Spleen (tissue), 11 donors: ENCODE data around the gene RERE. TPM values are rescaled to one million over a fixed set of nuclear protein-coding genes. Genes with fewer than 3 reads are reported as not detected.

Source experiments
- DNase-seq: peaks from one replicate; pipeline ENCODE4 v3.0.0-alpha.2; 2020
- H3K27ac ChIP-seq, 8 donors: fragments of 200-600 bp; sonication (generic) in 7 of 8; 1 replicate in 4 of 8; 2 replicates in 4 of 8; pipeline versions ENCODE4 v1.5.0 to v1.8.0; 2016 to 2021; ENCODE audit warnings: inconsistent platforms in 4 of 8, mild to moderate bottlenecking in 4 of 8, moderate library complexity in 1 of 8
- H3K27me3 ChIP-seq, 7 donors: fragments of 200-600 bp; sonication (generic) in 6 of 7; replicated peaks in 1 of 7; 1 replicate in 4 of 7; 2 replicates in 3 of 7; pipeline versions ENCODE4 v1.5.0 to v1.8.0; 2016 to 2021; ENCODE audit warnings: inconsistent platforms in 3 of 7, mild to moderate bottlenecking in 1 of 7
- H3K36me3 ChIP-seq, 6 donors: fragments of 200-600 bp; sonication (generic) in 5 of 6; 1 replicate in 4 of 6; 2 replicates in 2 of 6; pipeline versions ENCODE4 v1.5.0 to v1.8.0; 2016 to 2021; ENCODE audit warnings: inconsistent platforms in 2 of 6
- H3K4me1 ChIP-seq, 6 donors: fragments of 200-600 bp; sonication (generic) in 5 of 6; 1 replicate in 3 of 6; 2 replicates in 3 of 6; pipeline versions ENCODE4 v1.5.0 to v1.8.0; 2016 to 2021; ENCODE audit warnings: inconsistent platforms in 3 of 6
- H3K4me3 ChIP-seq, 8 donors: fragments of 200-600 bp; sonication (generic) in 7 of 8; 1 replicate in 4 of 8; 2 replicates in 4 of 8; pipeline versions ENCODE4 v1.5.0 to v1.8.0; 2016 to 2021; ENCODE audit warnings: inconsistent platforms in 4 of 8, mild to moderate bottlenecking in 4 of 8, moderate library complexity in 2 of 8
- H3K9me3 ChIP-seq, 8 donors: fragments of 200-600 bp; sonication (generic) in 7 of 8; 1 replicate in 4 of 8; 2 replicates in 4 of 8; pipeline versions ENCODE4 v1.5.0 to v1.8.0; 2016 to 2021; ENCODE audit warnings: inconsistent platforms in 4 of 8
- POLR2A ChIP-seq, 3 donors: fragments of 450-650 bp; IDR thresholded peaks; one replicate each; pipeline ENCODE4 v1.5.1; 2017; ENCODE audit warnings: antibody characterized with exemption in 3 of 3, mild to moderate bottlenecking in 1 of 3
- POLR2AphosphoS5 ChIP-seq, 3 donors: sonication (generic); formaldehyde crosslinking; IDR thresholded peaks; one replicate each; pipeline ENCODE4 v1.5.1; 2017; ENCODE audit warnings: antibody characterized with exemption in 3 of 3
- WGBS, 5 donors: extraction: QIAGEN DNeasy Blood & Tissue Kit in 3 of 5; methylation state at CpG; one replicate each; pipeline versions ENCODE4 v1.1.5 to v1.1.7; 2013 to 2018; 5-methylcytosine and 5-hydroxymethylcytosine counted together
- intact Hi-C: fragments of 100-400 bp; cut with DNase I; formaldehyde crosslinking; loops from one replicate; pipeline ENCODE4 v1.15.0; 2023; ENCODE audit warnings: low total_unique reads
- polyA plus RNA-seq, 3 donors: library from polyadenylated mRNA; stranded (reverse); fragments of 200-250 nt; gene quantifications; one replicate each; pipeline ENCODE4 v1.2.1, GENCODE V29; 2013
- total RNA-seq, 7 donors: library from RNA; depleted of rRNA in 3 of 7; stranded (reverse); fragments of >200 nt in 3 of 7; fragmentation: NEBNext Ultra II Directional in 4 of 7; extraction: Animal tissue kit (Norgen Biotek cat#: 25700) in 4 of 7; gene quantifications; one replicate each; pipeline versions ENCODE4 v1.1.0 to v1.2.1, GENCODE V29; 2016 to 2021
- TF ChIP-seq, protein P1 (sequence below), 11 experiments: fragments of 200-600 bp in 7 of 11; fragments of 450-650 bp in 4 of 11; sonication (generic) in 4 of 11; IDR thresholded peaks in 8 of 11; conservative IDR thresholded peaks in 3 of 11; 1 replicate in 7 of 11; 2 replicates in 4 of 11; pipeline versions ENCODE4 v1.4.0 to v1.8.0; 2016 to 2021; ENCODE audit warnings: antibody characterized with exemption in 11 of 11, inconsistent platforms in 4 of 11, mild to moderate bottlenecking in 1 of 11
- donor health status: healthy with polysubstance abuse.
- donor health status: DM: no; HTN: no; CAD: no; lungs with moderate emphysema.
- donor health status: DM: no; HTN: no; CAD: no.
- donor health status: Bipolar disorder and iron deficiency.
- donor health status: healthy.
- donor health status: DM: no; HTN: no; CAD: no.
- donor health status: DM: yes; HTN: yes; CAD: no.

RERE gene
- total and polyA plus RNA-seq, 10 donors: 10.3 to 149 (median 117) TPM

DNA sequence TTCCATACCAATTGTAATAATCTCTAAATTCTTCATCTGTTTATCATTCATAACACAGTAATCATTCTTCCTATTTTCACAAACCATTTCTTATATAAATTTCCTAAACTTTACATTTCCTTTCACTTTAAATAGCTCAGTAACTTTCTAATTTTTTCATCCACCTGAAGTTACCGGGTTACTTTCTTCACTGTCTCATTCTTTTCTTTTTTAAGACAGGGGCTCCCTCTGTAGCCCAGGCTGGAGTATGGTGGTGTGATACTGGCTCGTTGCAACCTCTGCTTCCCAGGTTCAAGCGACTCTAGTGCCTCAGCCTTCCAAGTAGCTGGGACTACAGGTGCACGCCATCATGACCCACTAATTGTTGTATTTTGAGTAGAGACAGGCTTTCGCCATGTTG lies 41.3 kb downstream of the RERE start:
- intact Hi-C loops: no loop called here
- TF ChIP-seq POLR2AphosphoS5 (IDR thresholded peaks at IDR 0.05) (no peak), POLR2A (IDR thresholded peaks at IDR 0.05) (no peak)
- TF ChIP-seq, protein P1, sequence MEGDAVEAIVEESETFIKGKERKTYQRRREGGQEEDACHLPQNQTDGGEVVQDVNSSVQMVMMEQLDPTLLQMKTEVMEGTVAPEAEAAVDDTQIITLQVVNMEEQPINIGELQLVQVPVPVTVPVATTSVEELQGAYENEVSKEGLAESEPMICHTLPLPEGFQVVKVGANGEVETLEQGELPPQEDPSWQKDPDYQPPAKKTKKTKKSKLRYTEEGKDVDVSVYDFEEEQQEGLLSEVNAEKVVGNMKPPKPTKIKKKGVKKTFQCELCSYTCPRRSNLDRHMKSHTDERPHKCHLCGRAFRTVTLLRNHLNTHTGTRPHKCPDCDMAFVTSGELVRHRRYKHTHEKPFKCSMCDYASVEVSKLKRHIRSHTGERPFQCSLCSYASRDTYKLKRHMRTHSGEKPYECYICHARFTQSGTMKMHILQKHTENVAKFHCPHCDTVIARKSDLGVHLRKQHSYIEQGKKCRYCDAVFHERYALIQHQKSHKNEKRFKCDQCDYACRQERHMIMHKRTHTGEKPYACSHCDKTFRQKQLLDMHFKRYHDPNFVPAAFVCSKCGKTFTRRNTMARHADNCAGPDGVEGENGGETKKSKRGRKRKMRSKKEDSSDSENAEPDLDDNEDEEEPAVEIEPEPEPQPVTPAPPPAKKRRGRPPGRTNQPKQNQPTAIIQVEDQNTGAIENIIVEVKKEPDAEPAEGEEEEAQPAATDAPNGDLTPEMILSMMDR (IDR thresholded peaks at IDR 0.05 in 8 of 11, conservative IDR thresholded peaks at IDR 0.05 in 3 of 11): no peak
- 88 to 95% (median 91%) methylated on average over 5 of the region's 5 CpGs for WGBS, 5 donors
- peaks cover 0 to 14% (median 4%) of the 10 kb centered on the region in 6 donors for H3K4me1 ChIP-seq
- no peaks in the 10 kb centered on the region for H3K27me3 ChIP-seq
- DNase-seq: no peak
- peaks cover 0 to 7% (median 0%) of the 10 kb centered on the region in 6 donors for H3K36me3 ChIP-seq
- H3K9me3 ChIP-seq: no peaks in the 10 kb centered on the region
- no peak overlapping the region for H3K27ac ChIP-seq
- no peak overlapping the region for H3K4me3 ChIP-seq

GRCh38 chr1:8767006-8767405 lies 50.4 kb downstream of the RERE start:
- 60 to 80% (median 67%) methylated on average over 2 of the region's 2 CpGs for WGBS, 5 donors
- TF ChIP-seq POLR2AphosphoS5 (IDR thresholded peaks at IDR 0.05): no peak
- intact Hi-C loops: no loop called here

GRCh38 chr1:8765198-8765597 lies 52.2 kb downstream of the RERE start:
- intact Hi-C loops: no loop called here
- Histone ChIP-seq H3K4me1 (peaks cover 4 to 29% (median 14%) of the 10 kb centered on the region in 6 donors), H3K27ac (no peak overlapping the region), H3K4me3 (no peak overlapping the region), H3K9me3 (no peaks in the 10 kb centered on the region), H3K36me3 (peaks cover 0 to 4% (median 0%) of the 10 kb centered on the region in 6 donors), H3K27me3 (no peaks in the 10 kb centered on the region)
- 92 to 98% (median 96%) methylated on average over 3 of the region's 3 CpGs for WGBS, 5 donors
- DNase-seq: no peak
- TF ChIP-seq POLR2A (IDR thresholded peaks at IDR 0.05) (no peak), POLR2AphosphoS5 (IDR thresholded peaks at IDR 0.05) (no peak)
- TF ChIP-seq, protein P1 (IDR thresholded peaks at IDR 0.05 in 8 of 11, conservative IDR thresholded peaks at IDR 0.05 in 3 of 11): no peak

More at GRCh38 chr1:8767006-8767405, 50.4 kb downstream of the RERE start:
- Histone ChIP-seq H3K27me3 (no peaks in the 10 kb centered on the region), H3K27ac (no peak overlapping the region), H3K9me3 (no peaks in the 10 kb centered on the region), H3K4me1 (peaks cover 4 to 29% (median 14%) of the 10 kb centered on the region in 6 donors), H3K4me3 (no peak overlapping the region), H3K36me3 (no peaks in the 10 kb centered on the region)
- DNase-seq: no peak

DNA sequence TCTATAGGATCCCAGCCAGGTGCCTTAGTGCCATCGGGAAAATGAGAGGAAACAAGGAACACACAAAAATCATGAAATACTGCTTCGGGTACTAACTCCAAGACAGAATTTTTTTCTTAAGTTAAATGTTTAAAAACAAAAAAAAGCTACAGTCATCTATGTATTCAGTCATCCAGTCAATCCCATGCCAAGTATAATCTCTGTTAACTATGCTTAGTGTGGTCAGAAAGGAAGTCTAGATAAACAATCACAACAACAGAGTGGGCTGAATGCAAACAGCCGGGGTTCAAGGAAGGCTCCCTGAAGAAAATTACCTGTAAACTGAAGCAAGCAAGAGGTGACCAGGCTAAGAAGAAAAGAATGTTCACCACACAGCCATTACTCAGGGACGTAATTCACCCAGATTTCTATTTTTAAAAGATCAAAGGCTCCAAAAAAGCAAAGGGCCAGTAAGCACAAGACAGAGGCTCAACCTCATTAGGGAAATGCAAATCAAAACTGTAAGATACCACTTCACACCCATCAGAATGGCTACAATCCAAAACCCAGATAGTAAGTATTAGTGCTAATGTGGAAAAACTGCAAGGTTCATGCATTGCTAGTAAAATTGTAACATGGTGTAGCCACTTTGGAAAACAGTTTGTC lies 53.0 kb downstream of the RERE start:
- no peaks in the 10 kb centered on the region for H3K9me3 ChIP-seq
- no peak for DNase-seq
- no peaks in the 10 kb centered on the region for H3K27me3 ChIP-seq
- H3K36me3 ChIP-seq: peaks cover 0 to 4% (median 0%) of the 10 kb centered on the region in 6 donors
- 67 to 81% (median 75%) methylated on average over 4 of the region's 4 CpGs for WGBS, 5 donors
- H3K4me1 ChIP-seq: peaks cover 4 to 29% (median 14%) of the 10 kb centered on the region in 6 donors
- no peak overlapping the region for H3K27ac ChIP-seq
- intact Hi-C loops: no loop called here
- TF ChIP-seq POLR2AphosphoS5 (IDR thresholded peaks at IDR 0.05): no peak
- TF ChIP-seq, protein P1 (IDR thresholded peaks at IDR 0.05 in 8 of 11, conservative IDR thresholded peaks at IDR 0.05 in 3 of 11): no peak
- no peak for TF ChIP-seq POLR2A (IDR thresholded peaks at IDR 0.05)
- no peak overlapping the region for H3K4me3 ChIP-seq
